KMS-11 (cell line): ENCODE results near the gene CASP9.

Source experiments
- H2AFZ ChIP-seq: fragments of 200-600 bp; sonication (generic); 2 replicates; pipeline ENCODE4 v1.6.1; 2016; ENCODE audit warnings: antibody characterized with exemption, mixed run types, low read depth
- H3K27ac ChIP-seq: fragments of 200-600 bp; sonication (generic); 2 replicates; pipeline ENCODE4 v1.6.1; 2016; ENCODE audit warnings: mild to moderate bottlenecking, mixed run types
- H3K27me3 ChIP-seq: fragments of 200-600 bp; sonication (generic); 2 replicates; pipeline ENCODE4 v1.6.1; 2017; ENCODE audit warnings: mild to moderate bottlenecking, low read depth, mixed run types, moderate library complexity; ENCODE audit not compliant: insufficient read depth
- H3K36me3 ChIP-seq: fragments of 200-600 bp; sonication (generic); 2 replicates; pipeline ENCODE4 v1.6.1; 2017; ENCODE audit warnings: mild to moderate bottlenecking, mixed run types; ENCODE audit not compliant: insufficient read depth
- H3K4me1 ChIP-seq: fragments of 200-600 bp; sonication (generic); 2 replicates; pipeline ENCODE4 v1.6.1; 2016; ENCODE audit warnings: mild to moderate bottlenecking, low read depth, mixed run types; ENCODE audit not compliant: poor library complexity, severe bottlenecking
- H3K4me2 ChIP-seq: fragments of 200-600 bp; sonication (generic); 2 replicates; pipeline ENCODE4 v1.7.0; 2016; ENCODE audit warnings: mild to moderate bottlenecking, mixed run types
- H3K4me3 ChIP-seq: fragments of 200-600 bp; sonication (generic); IDR thresholded peaks from 2 replicates; pipeline ENCODE4 v1.6.1; 2017; ENCODE audit warnings: low read depth, low read length, mixed read lengths; ENCODE audit not compliant: insufficient read depth
- H3K79me2 ChIP-seq: fragments of 200-600 bp; sonication (generic); 2 replicates; pipeline ENCODE4 v1.6.1; 2016; ENCODE audit warnings: low read depth, mixed run types; ENCODE audit not compliant: insufficient read depth
- H3K9ac ChIP-seq: fragments of 200-600 bp; sonication (generic); 2 replicates; pipeline ENCODE4 v1.6.1; 2016; ENCODE audit warnings: mild to moderate bottlenecking, mixed run types
- H4K20me1 ChIP-seq: fragments of 200-600 bp; sonication (generic); 2 replicates; pipeline ENCODE4 v1.6.1; 2016; ENCODE audit warnings: mild to moderate bottlenecking, mixed run types; ENCODE audit not compliant: insufficient read depth
- CTCF ChIP-seq: fragments of 200-600 bp; sonication (generic); conservative IDR thresholded peaks from 2 replicates; pipeline ENCODE4 v1.6.1; 2017; ENCODE audit warnings: low read depth, mild to moderate bottlenecking, antibody characterized with exemption, low read length, moderate library complexity, mixed read lengths

Gene CASP9

DNA sequence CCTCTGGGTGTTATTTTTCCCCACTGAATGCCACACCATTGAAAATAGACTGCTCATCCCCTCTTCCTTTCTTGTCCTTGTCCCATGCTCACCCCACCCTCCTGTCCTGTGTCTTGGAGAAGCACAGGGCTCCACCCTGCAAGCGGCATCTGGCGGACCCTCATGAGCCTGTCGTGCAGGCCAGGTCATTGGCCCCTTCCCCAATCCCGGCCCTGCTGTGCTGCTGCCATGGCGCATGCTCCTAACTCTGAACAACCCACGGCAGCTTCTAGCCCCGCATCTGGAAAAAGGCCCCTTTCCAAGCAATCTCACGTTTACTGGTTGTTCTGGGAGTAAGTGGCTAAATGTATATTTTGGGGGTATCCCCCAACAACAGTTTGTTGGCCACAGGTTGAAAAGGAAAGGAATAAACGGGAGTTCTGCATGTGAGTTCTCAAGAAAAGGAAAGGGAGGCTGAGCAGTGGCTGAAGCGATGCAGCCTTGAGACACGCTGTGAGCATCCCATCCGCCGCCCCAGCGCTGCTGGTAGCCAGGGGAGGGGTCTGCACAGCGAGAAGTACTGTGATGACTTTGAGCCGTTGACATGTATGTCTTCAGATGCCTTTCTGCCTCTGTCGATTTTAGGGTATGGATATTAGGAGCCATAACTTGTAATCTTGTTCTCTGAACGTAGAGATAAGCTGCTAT, 44.5 kb upstream of the CASP9 start:
- no peaks in the 10 kb centered on the region for H3K36me3 ChIP-seq
- H2AFZ ChIP-seq: no peak overlapping the region
- no peak overlapping the region for H3K9ac ChIP-seq
- H3K79me2 ChIP-seq: no peaks in the 10 kb centered on the region
- peaks cover 35% of the 10 kb centered on the region for H3K4me1 ChIP-seq
- no peak overlapping the region for H3K27ac ChIP-seq
- H4K20me1 ChIP-seq: no peaks in the 10 kb centered on the region
- H3K4me3 ChIP-seq: no peak overlapping the region
- TF ChIP-seq CTCF: no peak
- no peaks in the 10 kb centered on the region for H3K27me3 ChIP-seq
- no peak overlapping the region for H3K4me2 ChIP-seq

- H3K4me1 ChIP-seq: no peaks in the 10 kb centered on the region
- no peaks in the 10 kb centered on the region for H4K20me1 ChIP-seq
- H3K4me2 ChIP-seq: no peak overlapping the region
- H3K9ac ChIP-seq: no peak overlapping the region
- no peak overlapping the region for H2AFZ ChIP-seq
- H3K79me2 ChIP-seq: no peaks in the 10 kb centered on the region
- TF ChIP-seq CTCF: no peak
- no peak overlapping the region for H3K4me3 ChIP-seq
- no peaks in the 10 kb centered on the region for H3K27me3 ChIP-seq
- no peaks in the 10 kb centered on the region for H3K36me3 ChIP-seq
- no peak overlapping the region for H3K27ac ChIP-seq
Observed at GRCh38 chr1:15559189-15559810, 35.3 kb upstream of the CASP9 start.

GRCh38 chr1:15558516-15558915, 34.5 kb upstream of the CASP9 start:
- no peak overlapping the region for H3K27ac ChIP-seq

GRCh38 chr1:15557594-15557993, 33.6 kb upstream of the CASP9 start:
- no peaks in the 10 kb centered on the region for H3K27me3 ChIP-seq
- H3K4me1 ChIP-seq: no peaks in the 10 kb centered on the region
- H3K36me3 ChIP-seq: no peaks in the 10 kb centered on the region
- TF ChIP-seq CTCF: no peak
- H4K20me1 ChIP-seq: no peaks in the 10 kb centered on the region
- H3K27ac ChIP-seq: no peak overlapping the region
- H3K9ac ChIP-seq: no peak overlapping the region
- no peak overlapping the region for H3K4me2 ChIP-seq
- no peak overlapping the region for H3K4me3 ChIP-seq
- no peaks in the 10 kb centered on the region for H3K79me2 ChIP-seq
- no peak overlapping the region for H2AFZ ChIP-seq

More at GRCh38 chr1:15558516-15558915, 34.5 kb upstream of the CASP9 start:
- Histone ChIP-seq H3K4me3 (no peak overlapping the region), H4K20me1 (no peaks in the 10 kb centered on the region), H3K4me1 (no peaks in the 10 kb centered on the region), H3K79me2 (no peaks in the 10 kb centered on the region), H3K4me2 (no peak overlapping the region), H2AFZ (no peak overlapping the region), H3K27me3 (no peaks in the 10 kb centered on the region), H3K36me3 (no peaks in the 10 kb centered on the region), H3K9ac (no peak overlapping the region)
- TF ChIP-seq CTCF: no peak
